SK-N-SH treated with all-trans-retinoic acid at 6 μM for 48 hours (cell line): ENCODE results near the gene NTN3.

Source experiments
- ATAC-seq: fragments of 200-7000 bp; cut with Tn5 transposase; 3 replicates; pipeline ENCODE4 v1.9.1; 2020; ENCODE audit warnings: mild to moderate bottlenecking, moderate library complexity
- ARNTL ChIP-seq: fragments of 450-650 bp; formaldehyde crosslinking; IDR thresholded peaks from 2 replicates; pipeline ENCODE4 v1.5.0; 2020; ENCODE audit warnings: low read depth, mild to moderate bottlenecking, moderate library complexity, borderline replicate concordance
- BACH2 ChIP-seq: fragments of 250-450 bp; sonication (Bioruptor Pico); IDR thresholded peaks from 2 replicates; pipeline ENCODE4 v1.9.0; 2021; ENCODE audit warnings: mild to moderate bottlenecking, borderline replicate concordance
- CSDC2 ChIP-seq: fragments of 250-450 bp; sonication (Bioruptor Pico); IDR thresholded peaks from 2 replicates; pipeline ENCODE4 v1.5.0; 2020; ENCODE audit warnings: mild to moderate bottlenecking, moderate library complexity
- ESRRG ChIP-seq: fragments of 250-450 bp; sonication (Bioruptor Pico); IDR thresholded peaks from 2 replicates; pipeline ENCODE4 v1.6.1; 2021; ENCODE audit warnings: mild to moderate bottlenecking
- GLIS3 ChIP-seq: fragments of 250-450 bp; sonication (Bioruptor Pico); IDR thresholded peaks from 2 replicates; pipeline ENCODE4 v1.5.0; 2020; ENCODE audit warnings: mild to moderate bottlenecking, moderate library complexity
- ISL1 ChIP-seq: fragments of 250-450 bp; sonication (Bioruptor Pico); IDR thresholded peaks from 2 replicates; pipeline ENCODE4 v2.1.2; 2022; ENCODE audit warnings: mild to moderate bottlenecking, moderate library complexity
- PPARA ChIP-seq: fragments of 250-450 bp; sonication (Bioruptor Pico); IDR thresholded peaks from 2 replicates; pipeline ENCODE4 v1.5.0; 2020; ENCODE audit warnings: mild to moderate bottlenecking, borderline replicate concordance
- RARB ChIP-seq: fragments of 250-450 bp; sonication (Bioruptor Pico); IDR thresholded peaks from 2 replicates; pipeline ENCODE4 v1.8.0; 2021; ENCODE audit warnings: mild to moderate bottlenecking, moderate library complexity
- SNAI2 ChIP-seq: fragments of 250-450 bp; sonication (Bioruptor Pico); IDR thresholded peaks from 2 replicates; pipeline ENCODE4 v1.5.0; 2020; ENCODE audit warnings: mild to moderate bottlenecking, moderate library complexity
- TCF4 ChIP-seq: fragments of 250-450 bp; sonication (Bioruptor Pico); IDR thresholded peaks from 2 replicates; pipeline ENCODE4 v1.8.0; 2021; ENCODE audit warnings: mild to moderate bottlenecking, moderate library complexity, borderline replicate concordance
- TOX ChIP-seq: fragments of 250-450 bp; sonication (Bioruptor Pico); IDR thresholded peaks from 2 replicates; pipeline ENCODE4 v1.8.0; 2021; ENCODE audit warnings: mild to moderate bottlenecking, moderate library complexity, borderline replicate concordance
- ZC3H10 ChIP-seq: fragments of 250-450 bp; sonication (Bioruptor Pico); IDR thresholded peaks from 2 replicates; pipeline ENCODE4 v1.5.1; 2021; ENCODE audit warnings: mild to moderate bottlenecking, moderate library complexity
- ZFP3 ChIP-seq: fragments of 250-450 bp; sonication (Bioruptor Pico); IDR thresholded peaks from 2 replicates; pipeline ENCODE4 v1.5.0; 2020; ENCODE audit warnings: mild to moderate bottlenecking, moderate library complexity
- ZFP30 ChIP-seq: fragments of 450-650 bp; formaldehyde crosslinking; IDR thresholded peaks from 2 replicates; pipeline ENCODE4 v1.5.0; 2022; ENCODE audit warnings: mild to moderate bottlenecking, moderate library complexity
- ZNF565 ChIP-seq: fragments of 450-650 bp; formaldehyde crosslinking; conservative IDR thresholded peaks from 2 replicates; pipeline ENCODE4 v1.5.0; 2020; ENCODE audit warnings: low read depth, mild to moderate bottlenecking, moderate library complexity
- ZNF70 ChIP-seq: fragments of 450-650 bp; formaldehyde crosslinking; IDR thresholded peaks from 2 replicates; pipeline ENCODE4 v1.5.0; 2020; ENCODE audit warnings: mild to moderate bottlenecking, moderate library complexity
- ZNF8 ChIP-seq: fragments of 450-650 bp; formaldehyde crosslinking; IDR thresholded peaks from 2 replicates; pipeline ENCODE4 v1.5.0; 2020; ENCODE audit warnings: mild to moderate bottlenecking, moderate library complexity
- TF ChIP-seq, protein P1 (sequence below): fragments of 250-450 bp; sonication (Bioruptor Pico); IDR thresholded peaks from 2 replicates; pipeline ENCODE4 v1.5.1; 2020; ENCODE audit warnings: low read depth, mild to moderate bottlenecking, moderate library complexity
- TF ChIP-seq, protein P2 (sequence below): fragments of 250-450 bp; sonication (Bioruptor Pico); IDR thresholded peaks from 2 replicates; pipeline ENCODE4 v1.5.0; 2020; ENCODE audit warnings: mild to moderate bottlenecking, moderate library complexity

The NTN3 gene

DNA sequence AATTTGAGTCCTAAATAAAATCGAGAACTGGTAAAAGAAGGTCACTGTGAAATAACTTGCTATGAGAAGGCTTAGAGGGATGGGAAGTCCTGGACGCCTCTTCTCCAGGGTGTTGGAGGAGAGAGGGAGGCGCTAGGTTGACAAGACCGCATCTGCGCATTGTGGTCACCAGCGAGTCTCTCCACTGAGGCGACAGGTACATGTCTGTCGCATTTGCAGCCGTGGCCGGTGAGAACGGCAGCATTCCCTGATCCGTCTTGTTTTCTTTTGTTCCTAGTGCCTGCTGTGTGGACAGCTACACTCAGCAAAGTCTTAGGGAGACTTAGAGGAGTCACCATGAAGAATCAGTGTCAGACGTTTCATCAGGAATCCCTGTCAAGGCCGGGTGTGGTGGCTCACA, 34.6 kb downstream of the NTN3 start (continued):
- TF ChIP-seq, protein P1, sequence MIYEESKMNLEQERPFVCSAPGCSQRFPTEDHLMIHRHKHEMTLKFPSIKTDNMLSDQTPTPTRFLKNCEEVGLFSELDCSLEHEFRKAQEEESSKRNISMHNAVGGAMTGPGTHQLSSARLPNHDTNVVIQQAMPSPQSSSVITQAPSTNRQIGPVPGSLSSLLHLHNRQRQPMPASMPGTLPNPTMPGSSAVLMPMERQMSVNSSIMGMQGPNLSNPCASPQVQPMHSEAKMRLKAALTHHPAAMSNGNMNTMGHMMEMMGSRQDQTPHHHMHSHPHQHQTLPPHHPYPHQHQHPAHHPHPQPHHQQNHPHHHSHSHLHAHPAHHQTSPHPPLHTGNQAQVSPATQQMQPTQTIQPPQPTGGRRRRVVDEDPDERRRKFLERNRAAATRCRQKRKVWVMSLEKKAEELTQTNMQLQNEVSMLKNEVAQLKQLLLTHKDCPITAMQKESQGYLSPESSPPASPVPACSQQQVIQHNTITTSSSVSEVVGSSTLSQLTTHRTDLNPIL (CRISPR knock-in tag), result no peak
- no peak for TF ChIP-seq ZNF565 (CRISPR knock-in tag)
- TF ChIP-seq ARNTL, result no peak
- no peak for TF ChIP-seq GLIS3 (CRISPR knock-in tag)

DNA sequence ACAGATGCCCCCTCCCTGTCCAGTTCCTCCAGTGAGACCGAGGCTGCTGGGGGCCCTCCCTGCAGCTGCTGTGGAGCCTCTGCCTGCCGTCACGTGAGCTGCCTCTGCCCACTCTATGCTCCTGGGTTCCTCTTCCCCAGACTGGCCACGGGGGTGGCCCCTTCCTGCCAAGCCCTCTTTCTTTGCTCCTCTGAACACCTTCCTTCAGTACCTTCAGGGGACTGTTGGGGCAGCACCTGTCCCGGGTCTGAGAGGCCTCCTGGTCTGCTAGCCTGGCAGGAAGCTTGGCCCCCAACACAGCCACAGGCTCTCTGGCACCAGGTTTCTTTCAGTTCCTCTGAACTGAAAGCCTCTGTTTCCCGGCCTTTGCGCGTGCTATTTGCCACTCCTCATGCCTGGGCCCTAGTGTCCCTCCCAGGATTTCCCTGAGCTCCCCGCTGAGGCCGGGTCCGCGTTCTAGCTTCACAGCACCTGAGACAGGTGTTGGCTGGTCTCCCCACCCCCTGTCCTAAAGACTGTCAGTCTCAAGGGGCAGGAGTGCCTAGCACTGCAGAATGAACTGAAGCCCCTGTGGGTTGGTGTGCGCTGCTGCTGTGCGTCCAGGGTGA, 36.1 kb downstream of the NTN3 start:
- TF ChIP-seq ESRRG (CRISPR knock-in tag), result no peak
- ATAC-seq, result no peak

DNA sequence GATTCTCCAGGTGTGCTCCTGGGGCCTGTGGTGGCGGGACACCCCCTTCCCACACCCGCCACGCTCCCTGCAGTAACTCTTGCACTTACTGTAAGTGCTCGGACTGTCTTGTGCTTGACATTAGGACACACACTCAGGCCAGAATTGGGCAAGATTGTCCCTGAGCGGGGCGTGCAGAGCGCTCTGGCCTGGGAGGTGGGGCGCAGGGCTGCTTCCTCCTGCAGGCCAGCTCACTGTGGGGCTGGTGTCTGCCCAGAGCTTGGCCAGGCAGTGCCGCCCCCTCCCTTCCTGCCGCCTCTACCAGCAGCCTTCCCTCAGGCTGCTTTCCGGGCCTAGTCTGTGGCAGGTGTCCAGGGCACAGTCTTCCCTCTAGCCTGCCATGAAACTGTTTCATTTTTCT, 36.6 kb downstream of the NTN3 start:
- ATAC-seq, result no peak
- no peak for TF ChIP-seq CSDC2 (CRISPR knock-in tag)
- TF ChIP-seq RARB (CRISPR knock-in tag), result no peak
- TF ChIP-seq ARNTL, result no peak
- no peak for TF ChIP-seq ZC3H10 (CRISPR knock-in tag)
- TF ChIP-seq ZFP3 (CRISPR knock-in tag), result no peak
- no peak for TF ChIP-seq ISL1 (CRISPR knock-in tag)
- TF ChIP-seq, protein P1 (CRISPR knock-in tag), result no peak

DNA sequence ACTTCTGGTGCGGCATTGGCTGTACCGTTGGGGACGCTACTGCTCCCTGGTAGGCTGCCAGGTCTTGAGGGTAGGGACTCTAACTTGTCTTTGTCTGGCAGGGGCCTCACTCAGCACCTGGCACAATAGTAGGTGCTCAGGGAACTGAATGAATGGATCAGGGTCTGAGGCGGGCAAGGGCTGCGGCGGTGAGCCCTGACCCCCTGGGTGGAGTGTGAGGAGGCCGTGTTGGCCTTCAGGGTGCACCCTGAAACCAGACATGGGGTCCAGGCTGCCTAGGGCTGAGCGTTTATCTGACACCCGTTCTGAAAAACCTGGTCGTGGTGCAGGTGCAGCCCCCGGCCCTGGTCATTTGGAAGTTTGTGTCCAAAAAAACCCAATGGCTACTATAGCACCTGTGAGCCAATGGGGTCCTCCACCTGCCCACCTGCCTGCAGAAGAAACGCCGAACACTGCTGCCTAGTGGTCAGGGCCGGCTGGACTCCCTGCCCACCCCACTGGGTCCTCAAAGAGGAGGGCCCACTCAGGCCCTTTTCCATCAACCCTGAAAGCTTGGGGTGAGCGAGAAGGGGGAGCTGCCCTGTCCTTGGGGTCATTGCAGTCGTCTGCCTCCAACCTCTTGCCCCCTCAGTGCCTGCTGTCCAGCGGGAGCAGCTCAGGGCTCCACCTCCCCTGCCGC, 37.8 kb downstream of the NTN3 start:
- no peak for ATAC-seq
- TF ChIP-seq ESRRG (CRISPR knock-in tag) (no peak), ZC3H10 (CRISPR knock-in tag) (no peak), ARNTL (no peak), ZNF565 (CRISPR knock-in tag) (no peak), ZFP3 (CRISPR knock-in tag) (no peak), ZNF70 (CRISPR knock-in tag) (no peak)

DNA sequence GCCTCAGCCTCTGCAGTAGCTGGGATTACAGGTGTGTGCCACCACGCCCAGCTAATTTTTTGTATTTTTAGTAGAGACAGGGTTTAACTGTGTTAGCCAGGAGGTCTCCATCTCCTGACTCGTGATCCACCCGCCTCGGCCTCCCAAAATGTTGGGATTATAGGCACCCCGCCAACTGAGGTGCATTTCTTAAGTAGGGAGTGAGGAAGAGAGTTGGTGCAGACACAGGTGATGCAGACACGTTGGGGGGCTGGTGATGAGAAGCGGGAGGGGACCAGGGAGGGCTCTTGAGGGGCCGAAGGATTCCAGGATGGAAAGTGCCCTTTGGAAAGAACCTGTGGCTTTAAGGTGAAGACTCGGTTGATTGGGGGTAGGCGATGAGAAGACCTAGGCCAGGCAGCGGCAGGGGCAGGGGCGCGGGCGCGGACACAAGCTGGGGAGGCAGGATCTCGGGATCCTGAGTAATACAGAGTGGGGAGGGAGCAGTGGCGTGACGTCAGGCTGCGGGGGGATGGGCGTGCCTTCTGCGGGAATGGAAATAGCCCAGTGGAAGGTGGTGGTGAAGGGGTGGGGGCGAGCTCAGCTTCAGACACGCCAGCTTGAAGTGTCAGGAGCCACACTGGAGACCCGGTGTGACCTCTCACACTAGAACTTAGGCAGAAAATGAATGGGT, 40.2 kb downstream of the NTN3 start:
- ATAC-seq, result no peak
- TF ChIP-seq ZC3H10 (CRISPR knock-in tag) (no peak), ZNF70 (CRISPR knock-in tag) (no peak), TOX (no peak), GLIS3 (CRISPR knock-in tag) (no peak), ZFP30 (CRISPR knock-in tag) (no peak), TCF4 (no peak), CSDC2 (CRISPR knock-in tag) (no peak), ZNF565 (CRISPR knock-in tag) (no peak), ISL1 (CRISPR knock-in tag) (no peak), PPARA (CRISPR knock-in tag) (no peak), SNAI2 (CRISPR knock-in tag) (no peak), RARB (CRISPR knock-in tag) (no peak), ZFP3 (CRISPR knock-in tag) (no peak), ZNF8 (CRISPR knock-in tag) (no peak), BACH2 (CRISPR knock-in tag) (no peak)
- TF ChIP-seq, protein P2, sequence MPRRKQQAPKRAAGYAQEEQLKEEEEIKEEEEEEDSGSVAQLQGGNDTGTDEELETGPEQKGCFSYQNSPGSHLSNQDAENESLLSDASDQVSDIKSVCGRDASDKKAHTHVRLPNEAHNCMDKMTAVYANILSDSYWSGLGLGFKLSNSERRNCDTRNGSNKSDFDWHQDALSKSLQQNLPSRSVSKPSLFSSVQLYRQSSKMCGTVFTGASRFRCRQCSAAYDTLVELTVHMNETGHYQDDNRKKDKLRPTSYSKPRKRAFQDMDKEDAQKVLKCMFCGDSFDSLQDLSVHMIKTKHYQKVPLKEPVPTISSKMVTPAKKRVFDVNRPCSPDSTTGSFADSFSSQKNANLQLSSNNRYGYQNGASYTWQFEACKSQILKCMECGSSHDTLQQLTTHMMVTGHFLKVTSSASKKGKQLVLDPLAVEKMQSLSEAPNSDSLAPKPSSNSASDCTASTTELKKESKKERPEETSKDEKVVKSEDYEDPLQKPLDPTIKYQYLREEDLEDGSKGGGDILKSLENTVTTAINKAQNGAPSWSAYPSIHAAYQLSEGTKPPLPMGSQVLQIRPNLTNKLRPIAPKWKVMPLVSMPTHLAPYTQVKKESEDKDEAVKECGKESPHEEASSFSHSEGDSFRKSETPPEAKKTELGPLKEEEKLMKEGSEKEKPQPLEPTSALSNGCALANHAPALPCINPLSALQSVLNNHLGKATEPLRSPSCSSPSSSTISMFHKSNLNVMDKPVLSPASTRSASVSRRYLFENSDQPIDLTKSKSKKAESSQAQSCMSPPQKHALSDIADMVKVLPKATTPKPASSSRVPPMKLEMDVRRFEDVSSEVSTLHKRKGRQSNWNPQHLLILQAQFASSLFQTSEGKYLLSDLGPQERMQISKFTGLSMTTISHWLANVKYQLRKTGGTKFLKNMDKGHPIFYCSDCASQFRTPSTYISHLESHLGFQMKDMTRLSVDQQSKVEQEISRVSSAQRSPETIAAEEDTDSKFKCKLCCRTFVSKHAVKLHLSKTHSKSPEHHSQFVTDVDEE (CRISPR knock-in tag), result no peak
